HG03159 (cell line): ENCODE results near the gene HPCAL1.
"Not testable (repeated sequence)": the region's sequence is repeated elsewhere in the genome, so short reads cannot be mapped to it uniquely, and the experiment has no call there.

Experiments
- ATAC-seq: cut with Tn5 transposase; IDR thresholded peaks from one replicate; pipeline ENCODE4 v1.9.1; 2021; ENCODE audit warnings: mild to moderate bottlenecking, moderate library complexity; ENCODE audit not compliant: unreplicated experiment

HPCAL1 gene

GRCh38 chr2:10433947-10434885 is 131.5 kb downstream of the HPCAL1 start:
- ATAC-seq, result no peak

DNA sequence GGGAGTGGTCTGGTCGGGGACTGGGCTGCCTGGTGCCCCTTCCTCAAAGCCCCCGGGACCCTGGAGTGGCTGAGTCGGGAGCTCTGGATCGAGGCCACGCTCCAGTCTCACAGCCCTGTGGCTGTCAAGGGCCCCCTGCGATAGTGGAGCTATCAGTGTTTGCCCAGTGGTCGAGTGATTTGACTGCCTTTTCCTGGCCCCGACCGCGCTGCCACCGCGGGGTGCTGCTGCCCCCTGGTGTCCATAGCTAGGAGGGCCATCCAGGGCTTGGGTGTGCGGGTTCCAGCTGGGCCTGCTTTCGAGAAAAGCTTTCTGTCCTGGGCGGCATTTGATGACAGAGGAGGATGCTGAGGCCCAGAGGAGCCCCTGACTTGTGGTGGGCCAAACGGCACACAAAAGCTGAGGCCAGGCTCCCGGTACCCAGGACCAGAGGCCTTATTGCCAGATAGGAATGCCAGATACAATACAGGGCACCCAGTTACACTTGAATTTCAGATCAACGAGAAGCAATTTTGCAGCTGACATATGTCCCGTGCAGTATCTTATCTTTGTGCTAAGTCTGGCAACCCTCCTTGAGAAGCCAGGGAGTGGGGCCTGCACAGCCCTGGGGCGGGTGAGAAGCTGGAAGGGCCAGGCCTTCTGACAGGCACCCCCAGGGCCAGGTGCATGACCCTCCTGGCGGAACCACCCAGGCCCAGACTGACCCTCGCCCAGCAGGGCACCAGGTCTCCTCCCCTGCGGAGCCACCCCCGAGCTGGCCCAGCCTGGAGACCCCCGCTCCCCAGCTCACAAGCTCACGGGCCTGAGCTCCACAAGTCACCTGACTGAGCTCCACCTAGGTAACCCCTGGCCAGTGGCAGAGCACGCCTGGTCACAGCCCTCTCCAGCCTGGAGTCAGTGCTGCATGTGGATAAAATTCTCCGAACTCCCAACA is 132.4 kb downstream of the HPCAL1 start:
- peak; percentile 72 for ATAC-seq

DNA sequence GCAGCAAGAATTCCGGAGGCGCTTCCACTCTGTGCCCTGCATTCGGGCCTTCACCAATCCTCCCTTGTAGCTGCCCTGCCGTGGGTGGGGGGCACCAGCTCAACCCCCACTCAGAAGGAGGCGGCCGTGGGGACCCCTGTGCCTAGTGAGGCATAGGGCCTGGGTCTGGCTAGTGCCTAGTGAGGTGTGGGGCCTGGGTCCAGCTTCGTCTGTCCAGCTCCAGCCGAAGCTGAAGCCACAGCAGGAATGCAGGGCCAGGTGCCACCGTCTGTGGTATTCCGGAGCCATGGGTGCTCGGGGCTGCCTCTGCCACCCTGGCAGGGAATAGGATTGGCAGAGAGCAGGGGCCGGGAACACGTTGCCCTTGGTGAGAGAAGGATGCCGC is 133.1 kb downstream of the HPCAL1 start:
- ATAC-seq, result no peak

GRCh38 chr2:10436583-10437110 is 133.9 kb downstream of the HPCAL1 start:
- no peak for ATAC-seq

DNA sequence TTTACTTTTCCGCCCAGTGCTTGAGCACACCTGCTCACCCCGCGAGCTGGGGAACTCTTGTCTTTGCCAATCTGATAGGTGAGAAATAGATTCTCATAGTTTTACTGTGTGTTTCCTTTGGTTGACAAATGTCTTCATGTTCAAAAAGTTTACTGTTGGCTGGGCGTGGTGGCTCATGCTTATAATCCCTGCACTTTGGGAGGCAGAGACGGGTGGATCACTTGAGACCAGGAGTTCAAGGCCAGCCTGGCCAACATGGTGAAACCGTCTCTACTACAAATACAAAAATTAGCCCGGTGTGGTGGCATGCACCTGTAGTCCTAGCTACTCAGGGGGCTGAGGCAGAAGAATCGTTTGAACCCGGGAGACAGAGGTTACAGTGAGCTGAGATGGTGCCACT is 135.1 kb downstream of the HPCAL1 start:
- no peak for ATAC-seq

GRCh38 chr2:10438688-10439087 is 136.0 kb downstream of the HPCAL1 start:
- ATAC-seq, result no peak

DNA sequence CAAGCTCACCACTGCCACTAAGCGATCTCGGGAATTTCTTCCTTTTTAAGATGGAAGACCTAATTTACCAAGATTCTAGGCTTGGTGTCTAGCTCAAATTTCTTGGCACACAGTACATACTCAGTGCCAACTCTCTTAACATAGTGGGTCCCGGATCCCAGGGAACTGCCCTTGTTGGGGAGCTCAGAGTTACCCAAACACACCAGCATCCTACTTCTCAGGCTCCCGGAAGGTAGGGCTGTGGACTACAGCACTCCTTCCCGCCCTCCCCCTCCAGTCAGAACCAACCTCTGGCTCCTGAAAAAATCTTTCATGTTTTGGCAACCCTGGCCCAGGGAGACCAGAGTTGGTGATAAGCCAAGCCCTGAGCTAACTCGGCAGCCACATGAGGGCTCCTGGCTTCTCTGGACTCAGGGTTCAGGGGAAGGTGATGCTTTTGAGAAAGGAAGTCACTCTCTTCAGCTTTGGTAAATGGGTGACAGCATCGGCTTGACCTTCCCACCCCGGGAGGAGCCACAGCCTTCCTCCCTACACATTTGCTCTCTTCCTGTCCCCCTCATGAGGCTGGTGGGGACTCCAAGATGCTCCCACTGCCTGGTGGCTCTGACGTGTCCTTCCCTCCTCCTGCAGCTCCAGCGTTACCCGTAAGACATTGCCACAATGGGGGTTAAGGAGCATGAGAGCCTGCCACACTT is 136.6 kb downstream of the HPCAL1 start:
- no peak for ATAC-seq

DNA sequence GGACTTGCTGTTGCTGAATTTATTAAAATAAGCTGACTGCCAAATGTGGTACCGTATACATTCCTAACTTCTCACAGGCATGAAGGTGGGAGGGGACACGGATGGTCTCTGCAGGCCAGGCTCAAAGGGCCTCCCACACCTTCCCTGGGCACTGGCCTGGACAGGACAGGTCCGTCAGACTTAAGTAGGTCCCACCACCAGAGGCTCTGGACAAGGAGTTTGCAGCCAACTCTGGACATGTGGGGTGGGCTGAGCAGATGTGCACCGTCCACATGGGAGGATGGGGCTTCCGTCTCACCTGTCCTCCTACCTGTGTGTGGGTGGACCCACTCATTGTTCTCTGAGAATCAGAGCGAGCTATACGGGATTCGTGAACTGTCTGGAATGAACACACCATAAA is 137.3 kb downstream of the HPCAL1 start:
- no peak for ATAC-seq

- ATAC-seq, result no peak
These were observed 138.0 kb downstream of the HPCAL1 start for GRCh38 chr2:10440736-10441135.

DNA sequence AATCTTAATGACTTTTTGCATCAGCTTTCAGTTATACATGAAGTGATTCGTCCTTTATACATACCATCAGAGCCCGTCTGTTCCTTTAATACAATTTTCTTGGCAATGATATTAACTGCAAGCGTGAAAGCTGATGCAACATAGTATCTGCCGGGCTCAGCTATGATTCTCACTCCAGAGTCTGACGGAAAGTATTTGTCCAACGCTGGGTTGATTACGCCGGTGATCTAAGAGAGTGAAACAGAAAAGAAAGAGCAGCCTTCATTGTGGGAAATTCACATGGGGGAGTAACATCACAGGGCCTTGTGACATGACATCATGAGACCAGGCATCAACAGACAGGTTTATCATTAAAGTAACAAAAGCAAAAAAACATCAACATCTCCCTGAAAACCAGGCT is 139.2 kb downstream of the HPCAL1 start:
- ATAC-seq, result no peak

DNA sequence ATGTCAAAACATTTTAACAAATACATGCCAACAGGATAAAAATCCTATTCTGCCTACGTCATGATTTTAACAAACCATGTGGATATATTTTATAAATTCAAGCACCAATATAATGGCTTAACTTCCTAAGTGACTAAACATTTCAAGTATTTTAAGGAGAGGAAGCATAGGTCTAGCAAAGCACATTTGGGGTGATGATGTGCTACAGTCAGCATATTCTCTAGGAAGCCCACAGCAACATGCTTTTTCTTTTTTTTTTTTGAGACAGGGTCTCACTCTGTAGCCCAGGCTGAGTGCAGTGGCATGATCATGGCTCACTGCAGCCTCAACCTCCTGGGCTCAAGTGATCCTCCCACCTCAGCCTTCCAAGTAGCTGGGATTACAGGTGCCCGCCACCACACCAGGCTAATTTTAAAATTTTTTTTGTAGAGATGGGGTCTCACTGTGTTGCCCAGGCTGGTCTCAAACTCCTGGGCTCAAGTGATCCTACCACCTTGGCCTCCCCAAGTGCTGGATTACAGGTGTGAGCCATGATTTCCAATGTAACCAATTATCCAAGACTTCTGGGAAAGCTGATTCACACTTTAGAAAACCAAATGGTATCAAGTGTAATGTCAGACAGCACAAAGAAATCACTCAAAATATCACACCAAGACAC is 139.9 kb downstream of the HPCAL1 start:
- ATAC-seq, result not testable (repeated sequence)

- ATAC-seq, result no peak
These were observed 141.8 kb downstream of the HPCAL1 start for GRCh38 chr2:10444463-10444862.

DNA sequence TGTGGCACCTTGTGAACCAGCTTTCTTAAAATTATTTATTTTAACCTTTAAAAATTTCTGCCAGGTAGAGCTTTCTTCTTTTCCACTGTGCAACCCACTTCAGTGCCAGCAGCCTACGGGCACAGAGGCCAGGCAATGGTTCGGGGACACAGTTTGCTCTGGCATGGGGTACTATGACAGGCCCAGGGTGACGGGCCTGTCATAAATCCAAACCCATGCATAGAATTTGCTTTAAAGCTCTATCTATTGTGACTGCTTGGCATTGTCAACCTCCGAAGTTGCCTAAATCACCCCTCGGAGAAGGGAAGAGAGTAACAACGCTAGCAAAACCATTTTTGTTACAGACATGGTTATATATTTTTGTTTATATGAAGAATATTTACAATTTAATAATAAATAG is 143.9 kb downstream of the HPCAL1 start:
- no peak for ATAC-seq

- peak; percentile 22 for ATAC-seq
These were observed 144.7 kb downstream of the HPCAL1 start for GRCh38 chr2:10447300-10447894.

DNA sequence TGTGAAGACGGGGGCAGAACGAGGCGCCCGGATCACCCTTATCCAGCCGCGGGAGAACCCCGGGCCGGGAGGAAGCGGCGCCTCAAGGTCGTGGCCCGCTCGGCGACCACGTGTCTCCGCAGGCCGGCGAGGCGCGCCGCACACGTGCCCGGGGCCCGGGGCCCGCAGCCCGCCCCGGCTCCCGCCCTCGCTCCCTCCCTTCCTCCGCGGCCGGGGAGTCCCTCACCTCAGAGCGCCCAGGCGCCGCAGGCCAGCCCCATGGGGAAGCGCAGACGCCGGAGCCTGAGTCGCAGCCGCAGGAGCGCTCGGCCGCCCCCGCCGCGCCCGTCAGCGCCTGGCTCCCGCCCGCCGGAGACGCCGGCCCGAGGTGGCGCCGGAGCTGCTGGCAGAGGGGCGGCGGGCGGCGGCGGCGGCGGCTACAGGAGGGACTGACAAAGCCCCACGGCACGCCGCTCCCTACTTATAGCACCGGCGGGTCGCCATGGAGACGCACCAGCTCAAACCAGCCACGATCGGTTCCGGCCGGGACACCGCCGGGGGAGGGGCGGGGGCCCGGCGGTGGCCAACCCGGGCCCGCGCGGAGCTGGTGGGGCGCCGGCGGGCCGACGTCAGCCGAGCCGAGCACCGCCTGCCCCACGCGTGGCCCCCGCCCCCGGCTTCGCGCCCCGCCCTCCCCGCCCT is 145.3 kb downstream of the HPCAL1 start, which contains the start of gene ODC1:
TSS of gene ODC1 (minus strand) at position 433 of the 681 bp plus-strand sequence. CDS start 3,295 bp downstream, outside the sequence.
- ATAC-seq, result peak; percentile 65

- ATAC-seq, result peak; percentile 64
These were observed 146.1 kb downstream of the HPCAL1 start for GRCh38 chr2:10448576-10449485.

DNA sequence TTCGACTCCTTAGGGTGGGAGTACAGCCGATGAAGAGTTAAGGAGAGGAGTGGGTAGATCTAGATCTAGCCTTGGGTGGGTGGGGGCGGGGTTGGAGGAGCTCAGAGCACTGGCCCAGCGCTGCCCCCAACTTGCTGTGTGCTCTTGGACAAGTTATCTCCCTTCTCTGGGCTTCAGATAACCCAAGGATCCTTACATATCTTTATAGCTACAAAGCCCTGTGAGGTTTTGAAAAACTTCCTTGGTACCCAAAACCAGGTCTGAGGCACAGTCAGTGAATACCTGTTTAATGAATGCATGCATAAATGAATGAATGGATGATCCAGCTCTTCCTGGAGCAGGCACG is 146.8 kb downstream of the HPCAL1 start:
- ATAC-seq, result no peak
